GM12874 (cell line): Measurements from ENCODE around the gene PRRC2C.

ENCODE experiments used
- CTCF ChIP-seq: IDR thresholded peaks from 2 replicates; pipeline ENCODE4 v1.5.1; 2011; ENCODE audit warnings: low read depth, mild to moderate bottlenecking, control low read depth, low read length, moderate library complexity; ENCODE audit not compliant: insufficient read depth

The PRRC2C gene

GRCh38 chr1:171576144-171576543 lies 90.8 kb downstream of the PRRC2C start:
- TF ChIP-seq CTCF, result no peak

GRCh38 chr1:171581226-171581625 lies 95.9 kb downstream of the PRRC2C start:
- no peak for TF ChIP-seq CTCF

GRCh38 chr1:171581766-171582165 lies 96.4 kb downstream of the PRRC2C start:
- TF ChIP-seq CTCF, result no peak

GRCh38 chr1:171582589-171582988 lies 97.3 kb downstream of the PRRC2C start:
- TF ChIP-seq CTCF, result no peak

GRCh38 chr1:171583591-171584201 lies 98.4 kb downstream of the PRRC2C start:
- TF ChIP-seq CTCF, result no peak

- no peak for TF ChIP-seq CTCF
Observed at GRCh38 chr1:171585715-171586114, 100.4 kb downstream of the PRRC2C start.

- TF ChIP-seq CTCF, result no peak
Observed at GRCh38 chr1:171588230-171588629, 102.9 kb downstream of the PRRC2C start.
